GM19193 (cell line): ENCODE results near the gene ABCD4.

Experiments used
- POLR2A ChIP-seq: IDR thresholded peaks from 4 replicates; pipeline ENCODE4 v1.6.1; 2011; ENCODE audit not compliant: insufficient read depth, insufficient read length; ENCODE audit errors: extremely low read depth

ABCD4 gene

GRCh38 chr14:74313601-74314000, 10.9 kb upstream of the ABCD4 start:
- no peak for TF ChIP-seq POLR2A

GRCh38 chr14:74312161-74312560, 9.4 kb upstream of the ABCD4 start:
- no peak for TF ChIP-seq POLR2A

- no peak for TF ChIP-seq POLR2A
Observed at GRCh38 chr14:74309125-74310022, 6.6 kb upstream of the ABCD4 start.

- no peak for TF ChIP-seq POLR2A
Observed at GRCh38 chr14:74308695-74309094, 6.0 kb upstream of the ABCD4 start.

GRCh38 chr14:74302152-74302628, 544 bp downstream of the ABCD4 start:
- TF ChIP-seq POLR2A: no peak

- no peak for TF ChIP-seq POLR2A
Observed at GRCh38 chr14:74301594-74302151, 1.1 kb downstream of the ABCD4 start.

- no peak for TF ChIP-seq POLR2A
Observed at GRCh38 chr14:74299061-74299545, 3.6 kb downstream of the ABCD4 start.

GRCh38 chr14:74297986-74298385, 4.7 kb downstream of the ABCD4 start:
- TF ChIP-seq POLR2A: no peak

GRCh38 chr14:74296037-74296467, 6.7 kb downstream of the ABCD4 start:
- TF ChIP-seq POLR2A: no peak

- no peak for TF ChIP-seq POLR2A
Observed at GRCh38 chr14:74293606-74294005, 9.1 kb downstream of the ABCD4 start.

- TF ChIP-seq POLR2A: no peak
Observed at GRCh38 chr14:74292061-74292460, 10.7 kb downstream of the ABCD4 start.

- TF ChIP-seq POLR2A: no peak
Observed at GRCh38 chr14:74290415-74290814, 12.3 kb downstream of the ABCD4 start.

- TF ChIP-seq POLR2A: no peak
Observed at GRCh38 chr14:74289801-74290200, 12.9 kb downstream of the ABCD4 start.

GRCh38 chr14:74286736-74287135, 16.0 kb downstream of the ABCD4 start:
- no peak for TF ChIP-seq POLR2A

GRCh38 chr14:74281069-74281468, 21.7 kb downstream of the ABCD4 start:
- TF ChIP-seq POLR2A: no peak

- TF ChIP-seq POLR2A: no peak
Observed at GRCh38 chr14:74278080-74278479, 24.7 kb downstream of the ABCD4 start.

GRCh38 chr14:74275241-74275841, 27.4 kb downstream of the ABCD4 start:
- TF ChIP-seq POLR2A: no peak

- TF ChIP-seq POLR2A: no peak
Observed at GRCh38 chr14:74271365-74271764, 31.4 kb downstream of the ABCD4 start.
